Measurements from ENCODE around the gene INTS7. TPM values are rescaled to one million over a fixed set of nuclear protein-coding genes. Genes with fewer than 3 reads are reported as not detected.

Gene INTS7, protein sequence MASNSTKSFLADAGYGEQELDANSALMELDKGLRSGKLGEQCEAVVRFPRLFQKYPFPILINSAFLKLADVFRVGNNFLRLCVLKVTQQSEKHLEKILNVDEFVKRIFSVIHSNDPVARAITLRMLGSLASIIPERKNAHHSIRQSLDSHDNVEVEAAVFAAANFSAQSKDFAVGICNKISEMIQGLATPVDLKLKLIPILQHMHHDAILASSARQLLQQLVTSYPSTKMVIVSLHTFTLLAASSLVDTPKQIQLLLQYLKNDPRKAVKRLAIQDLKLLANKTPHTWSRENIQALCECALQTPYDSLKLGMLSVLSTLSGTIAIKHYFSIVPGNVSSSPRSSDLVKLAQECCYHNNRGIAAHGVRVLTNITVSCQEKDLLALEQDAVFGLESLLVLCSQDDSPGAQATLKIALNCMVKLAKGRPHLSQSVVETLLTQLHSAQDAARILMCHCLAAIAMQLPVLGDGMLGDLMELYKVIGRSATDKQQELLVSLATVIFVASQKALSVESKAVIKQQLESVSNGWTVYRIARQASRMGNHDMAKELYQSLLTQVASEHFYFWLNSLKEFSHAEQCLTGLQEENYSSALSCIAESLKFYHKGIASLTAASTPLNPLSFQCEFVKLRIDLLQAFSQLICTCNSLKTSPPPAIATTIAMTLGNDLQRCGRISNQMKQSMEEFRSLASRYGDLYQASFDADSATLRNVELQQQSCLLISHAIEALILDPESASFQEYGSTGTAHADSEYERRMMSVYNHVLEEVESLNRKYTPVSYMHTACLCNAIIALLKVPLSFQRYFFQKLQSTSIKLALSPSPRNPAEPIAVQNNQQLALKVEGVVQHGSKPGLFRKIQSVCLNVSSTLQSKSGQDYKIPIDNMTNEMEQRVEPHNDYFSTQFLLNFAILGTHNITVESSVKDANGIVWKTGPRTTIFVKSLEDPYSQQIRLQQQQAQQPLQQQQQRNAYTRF
- total RNA-seq, result 12.0 and 16.6 TPM in 2 replicates

GRCh38 chr1:212035123-212035834 lies at the start of gene INTS7, which contains the start of gene DTL:
INTS7 (minus strand) TSS chr1:212035557; CDS start chr1:212035437, 120 bp downstream.
DTL (plus strand) TSS chr1:212035748; CDS start chr1:212035891, 143 bp downstream.

Other genes with a start within 250 kb of the INTS7 start
- gene LPGAT1, start 204.8 kb downstream of the INTS7 start, total RNA-seq, result 33.1 and 48.4 TPM in 2 replicates
- gene DTL, start 191 bp upstream of the INTS7 start, total RNA-seq, result 3.0 and 19.4 TPM in 2 replicates
- gene PPP2R5A, start 249.9 kb upstream of the INTS7 start, total RNA-seq, result 16.5 and 29.4 TPM in 2 replicates

All from mesangial cell (primary cell).